ENCODE results near the gene ZSCAN30. TPM values are rescaled to one million over a fixed set of nuclear protein-coding genes. Genes with fewer than 3 reads are reported as not detected.
"Not testable (repeated sequence)": the region's sequence is repeated elsewhere in the genome, so short reads cannot be mapped to it uniquely, and the experiment has no call there.

The ZSCAN30 gene
- total and polyA plus RNA-seq, 9 donors: 14.7 to 37.3 (median 20.1) TPM

DNA sequence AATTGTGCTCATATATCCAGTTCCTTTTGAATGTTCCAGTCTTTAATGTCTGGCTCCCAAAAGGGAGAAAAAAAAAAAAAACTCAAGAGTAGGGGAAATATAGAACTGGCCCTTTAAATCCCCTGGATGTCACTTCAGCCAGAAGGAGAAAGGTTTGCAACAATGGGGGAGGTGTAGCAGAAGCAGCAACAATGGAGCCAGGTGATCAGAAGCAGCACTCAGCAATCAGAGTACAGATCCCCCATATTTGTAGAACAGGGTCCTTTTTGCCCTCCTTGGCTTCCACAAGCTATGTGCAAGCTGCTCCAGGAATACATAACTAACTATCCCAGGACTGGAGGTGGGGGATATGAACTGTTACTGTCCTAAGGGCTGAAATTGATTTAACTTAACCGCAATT is 75.0 kb downstream of the ZSCAN30 start:
- no CpG with 5 or more reads among the region's 1 CpG for WGBS (ENCODE audit: insufficient coverage)
- H3K9me3 ChIP-seq (replicated peaks; ENCODE audit: control insufficient read depth, low read depth, low read length): no peaks in the 10 kb centered on the region

DNA sequence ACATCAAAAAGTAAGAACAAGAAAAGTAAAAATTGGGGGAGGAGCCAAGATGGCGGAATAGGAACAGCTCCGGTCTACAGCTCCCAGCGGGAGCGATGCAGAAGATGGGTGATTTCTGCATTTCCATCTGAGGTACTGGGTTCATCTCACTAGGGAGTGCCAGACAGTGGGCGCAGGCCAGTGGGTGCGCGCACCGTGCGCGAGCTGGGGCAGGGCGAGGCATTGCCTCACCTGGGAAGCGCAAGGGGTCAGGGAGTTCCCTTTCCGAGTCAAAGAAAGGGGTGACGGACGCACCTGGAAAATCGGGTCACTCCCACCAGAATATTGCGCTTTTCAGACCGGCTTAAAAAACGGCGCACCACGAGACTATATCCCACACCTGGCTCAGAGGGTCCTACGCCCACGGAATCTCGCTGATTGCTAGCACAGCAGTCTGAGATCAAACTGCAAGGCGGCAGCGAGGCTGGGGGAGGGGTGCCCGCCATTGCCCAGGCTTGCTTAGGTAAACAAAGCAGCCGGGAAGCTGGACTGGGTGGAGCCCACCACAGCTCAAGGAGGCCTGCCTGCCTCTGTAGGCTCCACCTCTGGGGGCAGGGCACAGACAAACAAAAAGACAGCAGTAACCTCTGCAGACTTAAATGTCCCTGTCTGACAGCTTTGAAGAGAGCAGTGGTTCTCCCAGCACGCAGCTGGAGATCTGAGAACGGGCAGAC is 84.1 kb downstream of the ZSCAN30 start:
- 95% methylated on average over 4 of the region's 30 CpGs for WGBS (ENCODE audit: insufficient coverage)
- not testable (repeated sequence) for H3K36me3 ChIP-seq (ENCODE audit: control insufficient read depth, insufficient read depth, low read length); DNase-seq; H3K9me3 ChIP-seq (replicated peaks; ENCODE audit: control insufficient read depth, low read depth, low read length); H3K4me3 ChIP-seq (ENCODE audit: low read length); H3K4me1 ChIP-seq (ENCODE audit: control insufficient read depth, insufficient read depth, low read length); H3K27ac ChIP-seq (ENCODE audit: low read length); H3K27me3 ChIP-seq (ENCODE audit: control insufficient read depth, insufficient read depth, low read length)

More for the DNA sequence above, 75.0 kb downstream of the ZSCAN30 start:
- no peaks in the 10 kb centered on the region for H3K27me3 ChIP-seq (ENCODE audit: control insufficient read depth, insufficient read depth, low read length)
- H3K4me1 ChIP-seq (ENCODE audit: control insufficient read depth, insufficient read depth, low read length): no peaks in the 10 kb centered on the region
- no peak overlapping the region for H3K4me3 ChIP-seq (ENCODE audit: low read length)
- no peak overlapping the region for H3K27ac ChIP-seq (ENCODE audit: low read length)
- no peaks in the 10 kb centered on the region for H3K36me3 ChIP-seq (ENCODE audit: control insufficient read depth, insufficient read depth, low read length)
- DNase-seq: no peak

DNA sequence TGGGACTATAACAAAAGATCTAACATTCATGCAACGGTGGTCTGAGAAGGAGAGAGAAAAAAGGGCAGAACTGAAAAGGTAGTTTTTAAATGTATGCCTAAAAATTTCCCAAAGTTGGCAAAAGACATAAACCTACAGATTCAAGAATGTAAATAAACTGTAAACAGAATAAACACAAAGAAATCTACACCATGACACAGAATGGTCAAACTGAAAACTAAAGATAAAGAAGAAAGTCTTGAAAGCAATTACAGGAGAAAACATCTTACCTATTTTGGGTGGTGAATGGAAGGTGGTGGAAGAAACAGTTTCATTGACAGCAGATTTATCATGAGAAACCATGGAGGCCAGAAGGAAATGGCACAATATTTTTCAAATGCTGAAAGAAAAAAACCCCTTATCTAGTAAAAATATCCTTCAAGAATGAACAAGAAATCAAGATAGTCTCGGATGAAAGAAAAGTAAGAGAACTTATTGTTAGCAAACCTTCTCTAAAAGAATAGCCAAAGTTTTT is 84.8 kb downstream of the ZSCAN30 start:
- DNase-seq: no peak
- Histone ChIP-seq H3K4me3 (ENCODE audit: low read length) (no peak overlapping the region), H3K4me1 (ENCODE audit: control insufficient read depth, insufficient read depth, low read length) (peaks cover 6% of the 10 kb centered on the region), H3K36me3 (ENCODE audit: control insufficient read depth, insufficient read depth, low read length) (no peaks in the 10 kb centered on the region), H3K9me3 (replicated peaks; ENCODE audit: control insufficient read depth, low read depth, low read length) (no peaks in the 10 kb centered on the region), H3K27me3 (ENCODE audit: control insufficient read depth, insufficient read depth, low read length) (no peaks in the 10 kb centered on the region), H3K27ac (ENCODE audit: low read length) (no peak overlapping the region)
- no CpG with 5 or more reads among the region's 2 CpGs for WGBS (ENCODE audit: insufficient coverage)

DNA sequence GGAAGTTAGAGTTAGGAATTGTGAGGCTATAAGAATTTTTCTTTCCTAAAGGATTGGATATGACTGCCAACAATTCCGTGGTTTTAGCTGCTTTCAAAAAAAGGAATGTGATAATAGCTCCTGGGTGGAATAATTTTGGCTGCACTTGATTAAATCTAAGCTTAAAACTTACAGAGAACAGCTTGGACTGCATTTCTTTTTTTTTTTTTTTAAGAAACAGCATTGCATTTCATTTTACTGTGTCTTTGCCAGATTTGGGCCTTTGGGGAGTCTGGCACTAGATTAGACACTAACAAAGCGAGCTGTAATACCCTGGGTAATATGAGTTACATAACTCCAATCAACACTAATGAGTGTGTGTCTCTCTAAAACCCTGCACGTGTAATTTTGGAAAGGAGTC is 87.0 kb downstream of the ZSCAN30 start:
- H3K36me3 ChIP-seq (ENCODE audit: control insufficient read depth, insufficient read depth, low read length): no peaks in the 10 kb centered on the region
- DNase-seq: peak; percentile 95
- H3K4me3 ChIP-seq (ENCODE audit: low read length): no peak overlapping the region
- peaks cover 6% of the 10 kb centered on the region for H3K4me1 ChIP-seq (ENCODE audit: control insufficient read depth, insufficient read depth, low read length)
- no CpG with 5 or more reads among the region's 3 CpGs for WGBS (ENCODE audit: insufficient coverage)
- peak overlapping the region; percentile 38 for H3K27ac ChIP-seq (ENCODE audit: low read length)
- no peaks in the 10 kb centered on the region for H3K9me3 ChIP-seq (replicated peaks; ENCODE audit: control insufficient read depth, low read depth, low read length)
- no peaks in the 10 kb centered on the region for H3K27me3 ChIP-seq (ENCODE audit: control insufficient read depth, insufficient read depth, low read length)

DNA sequence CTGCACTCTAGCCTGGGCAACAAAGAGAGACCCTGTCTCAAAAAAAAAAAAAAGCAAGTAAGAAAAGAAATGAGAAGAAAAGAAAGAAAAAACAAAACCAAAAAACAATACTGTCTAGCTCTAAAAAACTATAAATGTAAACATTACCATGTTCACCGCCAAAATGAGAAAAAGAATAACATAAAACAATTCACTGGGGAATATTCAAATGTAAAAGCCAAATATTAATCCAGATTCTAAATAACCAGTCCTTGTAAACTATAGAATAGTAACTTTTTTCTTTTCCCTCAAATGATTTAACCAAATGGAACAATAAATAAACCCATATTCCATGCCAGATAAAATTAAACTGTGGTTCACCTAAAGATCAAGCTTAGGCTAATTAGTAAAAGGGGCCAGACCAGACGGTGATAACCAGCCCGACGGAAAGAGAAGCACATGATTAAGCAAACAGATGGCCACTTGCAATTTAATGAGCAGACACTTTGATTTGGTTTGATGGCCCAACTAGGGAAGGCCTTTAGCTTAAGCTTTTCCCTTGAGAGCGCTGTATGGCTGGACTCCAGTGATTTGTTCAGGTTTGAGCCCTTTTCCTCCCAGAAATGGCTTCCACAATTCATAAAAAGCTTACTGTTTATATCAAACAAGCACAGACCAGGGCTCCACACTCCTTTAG is 88.6 kb downstream of the ZSCAN30 start:
- DNase-seq: peak; percentile 83
- Histone ChIP-seq H3K27me3 (ENCODE audit: control insufficient read depth, insufficient read depth, low read length) (no peaks in the 10 kb centered on the region), H3K27ac (ENCODE audit: low read length) (peak overlapping the region; percentile 16), H3K4me1 (ENCODE audit: control insufficient read depth, insufficient read depth, low read length) (peaks cover 6% of the 10 kb centered on the region), H3K36me3 (ENCODE audit: control insufficient read depth, insufficient read depth, low read length) (no peaks in the 10 kb centered on the region), H3K9me3 (replicated peaks; ENCODE audit: control insufficient read depth, low read depth, low read length) (no peaks in the 10 kb centered on the region), H3K4me3 (ENCODE audit: low read length) (no peak overlapping the region)
- WGBS (ENCODE audit: insufficient coverage): 33% methylated on average over 4 of the region's 5 CpGs

Other genes starting within 250 kb of the ZSCAN30 start
- 17.3 TPM for gene MAPRE2, start 248.8 kb downstream of the ZSCAN30 start, total RNA-seq
- gene MAPRE2, start 248.8 kb downstream of the ZSCAN30 start, polyA plus RNA-seq (ENCODE audit: insufficient read depth in 1 of 8, insufficient read length in 8 of 8, low replicate concordance in 1 of 8): 10 to 100 TPM; 19.9 to 38.0 (median 22.6) TPM
- gene ZNF397, start 49.2 kb downstream of the ZSCAN30 start, total RNA-seq: 23.2 TPM
- 10 to 100 TPM; 21.9 to 39.3 (median 25.9) TPM for gene ZNF397, start 49.2 kb downstream of the ZSCAN30 start, polyA plus RNA-seq (ENCODE audit: insufficient read depth in 1 of 8, insufficient read length in 8 of 8, low replicate concordance in 1 of 8)
- gene ZNF24, start 54.2 kb upstream of the ZSCAN30 start, total RNA-seq: 30.9 TPM
- 10 to 100 TPM; 23.4 to 36.5 (median 31.6) TPM for gene ZNF24, start 54.2 kb upstream of the ZSCAN30 start, polyA plus RNA-seq (ENCODE audit: insufficient read depth in 1 of 8, insufficient read length in 8 of 8, low replicate concordance in 1 of 8)
- 1.3 TPM for gene ZNF396, start 87.1 kb upstream of the ZSCAN30 start, total RNA-seq
- 1 to 10 TPM in 4 of 8 donors, under 1 TPM in 4; 0.58 to 1.5 (median 1.1) TPM for gene ZNF396, start 87.1 kb upstream of the ZSCAN30 start, polyA plus RNA-seq (ENCODE audit: insufficient read depth in 1 of 8, insufficient read length in 8 of 8, low replicate concordance in 1 of 8)
- gene INO80C, start 207.7 kb upstream of the ZSCAN30 start, total RNA-seq: 5.4 TPM
- 10 to 100 TPM; 17.2 to 33.4 (median 25.1) TPM for gene INO80C, start 207.7 kb upstream of the ZSCAN30 start, polyA plus RNA-seq (ENCODE audit: insufficient read depth in 1 of 8, insufficient read length in 8 of 8, low replicate concordance in 1 of 8)

All from muscle of leg (tissue), 11 donors.